OCI-LY7 (cell line): ENCODE data around the gene PLEKHM1. TPM values are rescaled to one million over a fixed set of nuclear protein-coding genes. Genes with fewer than 3 reads are reported as not detected.
A peak's percentile ranks its signal among the peaks of the same experiment; 100 is the strongest.

ENCODE experiments used
- BruUV-seq: library from RNA; stranded (reverse); fragments of 400-500 nt; replicated peaks from 2 replicates; lab custom pipeline; 2021; lab: Mats Ljungman, UMichigan
- CTCF ChIA-PET: fragments of 300-600 bp; sonication (Branson Sonifier 250); formaldehyde crosslinking; loops from one replicate; lab custom pipeline; 2022; ENCODE audit warnings: antibody characterized with exemption; ENCODE audit not compliant: unreplicated experiment; lab: Charles Lee
- POLR2A ChIA-PET: fragments of 300-600 bp; sonication (Branson Sonifier 250); formaldehyde crosslinking; loops from one replicate; lab custom pipeline; 2022; ENCODE audit warnings: antibody characterized with exemption; lab: Charles Lee
- DNase-seq: peaks from one replicate; pipeline ENCODE4 v3.0.0-alpha.2; 2015; ENCODE audit warnings: low spot score
- H2AFZ ChIP-seq: fragments of 200-600 bp; sonication (generic), shearing (Covaris generic); 2 replicates; pipeline ENCODE4 v1.6.1; 2014; ENCODE audit warnings: mild to moderate bottlenecking, antibody characterized with exemption, low read length, moderate library complexity
- H3K27ac ChIP-seq: fragments of 200-600 bp; sonication (generic); 2 replicates; pipeline ENCODE4 v1.5.1; 2014; ENCODE audit warnings: mixed run types, low read depth, mild to moderate bottlenecking, moderate library complexity, low read length, inconsistent platforms; ENCODE audit not compliant: poor library complexity, severe bottlenecking
- H3K36me3 ChIP-seq: fragments of 200-600 bp; sonication (generic); 2 replicates; pipeline ENCODE4 v1.6.1; 2014; ENCODE audit warnings: mild to moderate bottlenecking, antibody characterized with exemption, low read length, moderate library complexity, mixed read lengths; ENCODE audit not compliant: insufficient read depth
- H3K4me1 ChIP-seq: fragments of 200-600 bp; sonication (generic); 2 replicates; pipeline ENCODE4 v1.5.1; 2014; ENCODE audit warnings: mild to moderate bottlenecking, low read length; ENCODE audit not compliant: insufficient read depth, poor library complexity, severe bottlenecking
- H3K4me2 ChIP-seq: fragments of 200-600 bp; sonication (generic); 2 replicates; pipeline ENCODE4 v1.6.1; 2014; ENCODE audit warnings: mild to moderate bottlenecking, low read length
- H3K4me3 ChIP-seq: fragments of 200-600 bp; sonication (generic); 2 replicates; pipeline ENCODE4 v1.5.1; 2014; ENCODE audit warnings: mild to moderate bottlenecking, low read depth, low read length; ENCODE audit not compliant: poor library complexity, severe bottlenecking
- H3K79me2 ChIP-seq: fragments of 200-600 bp; sonication (generic); 2 replicates; pipeline ENCODE4 v1.6.1; 2016; ENCODE audit warnings: low read depth, mild to moderate bottlenecking, low read length, moderate library complexity, mixed read lengths; ENCODE audit not compliant: insufficient read depth
- H3K9me2 ChIP-seq: fragments of 200-600 bp; sonication (generic); 2 replicates; pipeline ENCODE4 v1.6.1; 2016; ENCODE audit warnings: mild to moderate bottlenecking, low read length, mixed read lengths; ENCODE audit not compliant: insufficient read depth
- H3K9me3 ChIP-seq: fragments of 200-600 bp; sonication (generic); 2 replicates; pipeline ENCODE4 v1.6.1; 2014; ENCODE audit warnings: mild to moderate bottlenecking, mixed run types, low read length, mixed read lengths
- H4K20me1 ChIP-seq: fragments of 200-600 bp; sonication (generic); 2 replicates; pipeline ENCODE4 v1.6.1; 2014; ENCODE audit warnings: mild to moderate bottlenecking, antibody characterized with exemption, low read length, moderate library complexity, mixed read lengths; ENCODE audit not compliant: insufficient read depth
- EZH2phosphoT487 ChIP-seq: fragments of 200-600 bp; sonication (generic); IDR thresholded peaks from 2 replicates; pipeline ENCODE4 v1.6.1; 2018; ENCODE audit warnings: low read depth, borderline replicate concordance, mild to moderate bottlenecking, mixed run types, antibody characterized with exemption, low read length, moderate library complexity, mixed read lengths
- intact Hi-C: fragments of 100-400 bp; cut with micrococcal nuclease; formaldehyde crosslinking; loops from one replicate; pipeline ENCODE4 v1.10.0; 2022; ENCODE audit not compliant: unreplicated experiment
- total RNA-seq, 2 experiments: library from RNA; depleted of rRNA in 1 of 2; stranded (reverse); fragments of >200 nt in 1 of 2; shearing (Covaris generic) in 1 of 2; gene quantifications; 2 replicates each; pipeline ENCODE4 v1.2.3, GENCODE V29; 2014 to 2022
- TF ChIP-seq, protein P1 (sequence below): fragments of 200-600 bp; sonication (generic); conservative IDR thresholded peaks from 2 replicates; pipeline ENCODE4 v1.5.1; 2014; ENCODE audit warnings: mild to moderate bottlenecking, antibody characterized with exemption, low read length, moderate library complexity, mixed read lengths

The PLEKHM1 gene
- total RNA-seq, 2 experiments from 2014 or later, result 11.8 to 29.3 TPM

DNA sequence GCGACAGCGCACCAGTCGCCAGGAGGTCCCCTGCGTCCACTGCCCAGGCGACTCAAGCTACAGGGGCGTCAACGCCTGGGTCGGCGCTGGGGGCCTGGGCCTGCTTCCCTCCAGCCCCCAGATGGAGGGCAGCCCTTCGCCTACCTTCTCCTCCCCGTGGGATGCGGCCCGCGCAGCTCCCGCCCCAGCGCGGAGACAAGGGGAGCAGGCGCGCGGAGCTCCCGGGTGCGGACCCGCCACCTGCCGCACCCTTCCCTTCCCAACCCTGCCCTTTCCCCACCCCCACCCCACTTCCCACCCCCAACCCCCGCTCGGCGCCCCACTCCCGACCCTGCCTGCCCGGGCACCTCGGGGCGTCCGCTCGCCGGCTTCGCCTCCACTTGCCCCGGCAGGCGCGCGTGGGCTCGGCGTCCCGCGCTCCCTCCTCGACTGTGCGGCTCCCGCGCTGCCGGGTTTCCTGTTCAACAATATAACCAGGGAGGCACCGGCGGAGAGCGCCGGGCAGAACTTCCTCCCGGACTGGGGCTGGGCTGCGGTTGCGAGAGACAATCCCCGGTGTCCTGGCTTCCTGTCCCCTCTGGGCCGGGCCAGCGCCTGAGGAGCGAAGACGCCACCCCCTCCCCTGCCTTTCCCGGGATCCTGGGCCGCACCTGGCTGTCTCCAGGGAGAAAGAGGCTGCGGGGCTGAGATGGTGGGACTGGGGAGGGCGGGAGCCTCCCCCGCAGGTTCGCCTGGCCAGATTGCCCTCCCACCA lies 57.9 kb downstream of the PLEKHM1 start, which contains the start of gene ARHGAP27:
TSS of gene ARHGAP27 (minus strand) at position 466 of the 754 bp plus-strand sequence. CDS start 2,591 bp downstream, outside the sequence.
- intact Hi-C loops, result no loop called here
- Histone ChIP-seq H3K79me2 (no peaks in the 10 kb centered on the region), H2AFZ (no peak within 1 kb of the TSS), H3K4me1 (peaks cover 41% of the 10 kb centered on the region), H3K36me3 (no peaks in the 10 kb centered on the region), H3K9me3 (no peaks in the 10 kb centered on the region), H3K4me2 (peak within 1 kb of the TSS; percentile 73), H3K27ac (no peak within 1 kb of the TSS), H3K4me3 (peak within 1 kb of the TSS; percentile 61), H3K9me2 (no peaks in the 10 kb centered on the region), H4K20me1 (no peaks in the 10 kb centered on the region)
- TF ChIP-seq, protein P1, sequence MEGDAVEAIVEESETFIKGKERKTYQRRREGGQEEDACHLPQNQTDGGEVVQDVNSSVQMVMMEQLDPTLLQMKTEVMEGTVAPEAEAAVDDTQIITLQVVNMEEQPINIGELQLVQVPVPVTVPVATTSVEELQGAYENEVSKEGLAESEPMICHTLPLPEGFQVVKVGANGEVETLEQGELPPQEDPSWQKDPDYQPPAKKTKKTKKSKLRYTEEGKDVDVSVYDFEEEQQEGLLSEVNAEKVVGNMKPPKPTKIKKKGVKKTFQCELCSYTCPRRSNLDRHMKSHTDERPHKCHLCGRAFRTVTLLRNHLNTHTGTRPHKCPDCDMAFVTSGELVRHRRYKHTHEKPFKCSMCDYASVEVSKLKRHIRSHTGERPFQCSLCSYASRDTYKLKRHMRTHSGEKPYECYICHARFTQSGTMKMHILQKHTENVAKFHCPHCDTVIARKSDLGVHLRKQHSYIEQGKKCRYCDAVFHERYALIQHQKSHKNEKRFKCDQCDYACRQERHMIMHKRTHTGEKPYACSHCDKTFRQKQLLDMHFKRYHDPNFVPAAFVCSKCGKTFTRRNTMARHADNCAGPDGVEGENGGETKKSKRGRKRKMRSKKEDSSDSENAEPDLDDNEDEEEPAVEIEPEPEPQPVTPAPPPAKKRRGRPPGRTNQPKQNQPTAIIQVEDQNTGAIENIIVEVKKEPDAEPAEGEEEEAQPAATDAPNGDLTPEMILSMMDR, result no peak
- TF ChIP-seq EZH2phosphoT487, result no peak
- CTCF ChIA-PET, result no interaction called here
- peak; percentile 29 for DNase-seq
- POLR2A ChIA-PET, result no interaction called here
- no TSS peak for BruUV-seq

DNA sequence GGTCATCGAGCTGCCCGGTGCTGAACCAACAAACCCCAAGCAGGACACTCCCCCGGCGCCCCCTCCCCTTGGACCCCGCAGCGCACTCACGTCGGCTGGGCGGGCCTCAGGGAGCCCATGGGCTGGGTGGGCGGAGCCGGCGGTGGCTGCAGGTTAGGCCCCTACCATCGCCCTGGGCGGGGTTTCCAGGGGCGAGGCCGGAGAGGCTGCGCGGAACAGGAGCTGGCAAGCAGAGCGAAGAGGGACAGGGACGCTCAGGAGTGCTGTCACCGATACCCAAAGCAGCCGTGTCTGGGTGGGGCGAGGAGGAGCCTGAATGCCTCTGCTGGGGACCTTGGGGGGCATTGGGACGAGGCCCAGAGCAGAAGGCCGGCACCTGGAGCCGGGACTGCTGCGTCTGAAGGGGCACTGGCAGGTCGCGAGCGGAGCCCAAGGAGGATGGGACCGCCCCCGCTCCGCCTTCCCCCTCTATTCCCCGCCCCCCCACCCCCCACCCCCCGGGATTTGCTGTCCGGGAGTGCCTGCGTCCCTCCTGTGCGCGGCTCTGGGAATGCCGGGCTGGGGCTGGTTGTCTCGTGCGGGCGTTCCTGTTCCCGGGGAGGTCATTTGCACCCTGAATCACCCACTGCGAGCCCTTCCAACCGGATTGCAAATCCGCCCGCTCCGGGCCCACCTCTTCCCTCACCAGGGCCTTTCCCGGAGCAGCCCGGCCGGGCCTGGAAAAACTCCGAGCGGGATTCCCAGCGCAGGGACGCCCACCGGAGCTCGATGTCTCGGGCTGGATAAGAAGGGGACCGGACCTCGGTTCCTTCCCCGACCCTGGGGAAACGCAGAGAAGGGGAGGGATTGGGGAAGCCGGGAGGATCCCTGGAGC lies 58.8 kb downstream of the PLEKHM1 start:
- Histone ChIP-seq H3K4me2 (peak overlapping the region; percentile 73), H3K9me3 (no peaks in the 10 kb centered on the region), H3K36me3 (no peaks in the 10 kb centered on the region), H3K9me2 (no peaks in the 10 kb centered on the region), H2AFZ (peak overlapping the region; percentile 23; the same call in 1 of the 2 replicates), H3K27ac (no peak overlapping the region), H4K20me1 (no peaks in the 10 kb centered on the region), H3K79me2 (no peaks in the 10 kb centered on the region), H3K4me3 (peak overlapping the region; percentile 61), H3K4me1 (peaks cover 41% of the 10 kb centered on the region)
- no TSS peak for BruUV-seq
- intact Hi-C loops, result no loop called here
- TF ChIP-seq EZH2phosphoT487, result no peak
- TF ChIP-seq, protein P1, result no peak
- ChIA-PET CTCF (no interaction called here), POLR2A (no interaction called here)
- peak; percentile 59 for DNase-seq
